CD14-positive monocyte (primary cell): ENCODE measurements around the gene KAZN. TPM values are rescaled to one million over a fixed set of nuclear protein-coding genes. Genes with fewer than 3 reads are reported as not detected.
A peak's percentile ranks its signal among the peaks of the same experiment; 100 is the strongest.

ENCODE experiments used
- DNase-seq, 3 donors: peaks; one replicate each; pipeline ENCODE4 v3.0.0-alpha.2; 2011 to 2022
- H2AFZ ChIP-seq: 2 replicates; pipeline ENCODE4 v1.6.0; 2012; ENCODE audit warnings: mild to moderate bottlenecking, low read depth, low read length, inconsistent platforms; ENCODE audit not compliant: insufficient read depth, poor library complexity, severe bottlenecking
- H3K27ac ChIP-seq, 2 donors: 1 replicate in 1 of 2; 2 replicates in 1 of 2; pipeline ENCODE4 v1.5.1; 2012 to 2013; ENCODE audit warnings: low read length in 2 of 2, control low read depth in 1 of 2, inconsistent platforms in 1 of 2, low read depth in 1 of 2, mild to moderate bottlenecking in 1 of 2
- H3K27me3 ChIP-seq, 2 donors: one replicate each; pipeline versions ENCODE4 v1.6.0 to v1.6.1; 2011 to 2013; ENCODE audit warnings: low read length in 2 of 2; ENCODE audit not compliant: control insufficient read depth in 2 of 2, insufficient read depth in 2 of 2
- H3K36me3 ChIP-seq, 2 donors: replicated peaks in 1 of 2; 1 replicate in 1 of 2; 2 replicates in 1 of 2; pipeline versions ENCODE4 v1.5.1 to v1.6.1; 2012 to 2013; ENCODE audit warnings: low read length in 2 of 2, control low read depth in 1 of 2, inconsistent platforms in 1 of 2, mild to moderate bottlenecking in 1 of 2; ENCODE audit not compliant: insufficient read depth in 2 of 2, control insufficient read depth in 1 of 2
- H3K4me1 ChIP-seq, 2 donors: 1 replicate in 1 of 2; 2 replicates in 1 of 2; pipeline versions ENCODE4 v1.5.1 to v1.6.1; 2012 to 2013; ENCODE audit warnings: low read length in 2 of 2, control low read depth in 1 of 2, inconsistent platforms in 1 of 2, mild to moderate bottlenecking in 1 of 2, moderate library complexity in 1 of 2; ENCODE audit not compliant: insufficient read depth in 2 of 2, control insufficient read depth in 1 of 2
- H3K4me2 ChIP-seq: replicated peaks from 2 replicates; pipeline ENCODE3; 2012; ENCODE audit warnings: low read length, moderate library complexity, mild to moderate bottlenecking; ENCODE audit not compliant: poor library complexity, severe bottlenecking; ENCODE audit errors: extremely low read depth
- H3K4me3 ChIP-seq, 3 experiments: fragments of 200-600 bp in 1 of 3; sonication (generic) in 1 of 3; replicated peaks in 1 of 3; 1 replicate in 2 of 3; 2 replicates in 1 of 3; pipeline ENCODE4 v1.5.1; 2011 to 2013; ENCODE audit warnings: low read length in 3 of 3, mild to moderate bottlenecking in 3 of 3, control low read depth in 2 of 3, low read depth in 2 of 3, inconsistent platforms in 1 of 3, moderate library complexity in 1 of 3
- H3K79me2 ChIP-seq: 2 replicates; pipeline ENCODE4 v1.6.0; 2012; ENCODE audit warnings: mild to moderate bottlenecking, control low read depth, inconsistent platforms, low read length, moderate library complexity; ENCODE audit not compliant: insufficient read depth
- H3K9ac ChIP-seq: 2 replicates; pipeline ENCODE4 v1.6.0; 2017; ENCODE audit warnings: low read length, mild to moderate bottlenecking; ENCODE audit not compliant: insufficient read depth, poor library complexity, severe bottlenecking
- H3K9me3 ChIP-seq, 2 donors: replicated peaks in 1 of 2; 1 replicate in 1 of 2; 2 replicates in 1 of 2; pipeline versions ENCODE4 v1.5.1 to v1.6.1; 2012 to 2013; ENCODE audit warnings: low read length in 2 of 2, control low read depth in 1 of 2; ENCODE audit not compliant: control insufficient read depth in 1 of 2, insufficient read depth in 1 of 2
- H4K20me1 ChIP-seq: 2 replicates; pipeline ENCODE4 v1.6.0; 2012; ENCODE audit warnings: mild to moderate bottlenecking, low read length, control low read depth, moderate library complexity; ENCODE audit not compliant: insufficient read depth
- H3K27ac Mint-ChIP-seq, 7 donors: one replicate each; pipeline ENCODE4 v1.8.0; 2020; ENCODE audit warnings: mild to moderate bottlenecking in 7 of 7, mixed read lengths in 7 of 7, moderate library complexity in 6 of 7, inconsistent platforms in 2 of 7
- H3K27me3 Mint-ChIP-seq, 3 donors: one replicate each; pipeline ENCODE4 v1.8.0; 2021 to 2022; ENCODE audit warnings: low read depth in 3 of 3, mild to moderate bottlenecking in 3 of 3, mixed read lengths in 3 of 3, moderate library complexity in 3 of 3, inconsistent platforms in 1 of 3
- H3K36me3 Mint-ChIP-seq, 2 donors: one replicate each; pipeline ENCODE4 v1.8.0; 2020; ENCODE audit warnings: mixed read lengths in 2 of 2, inconsistent platforms in 1 of 2, mild to moderate bottlenecking in 1 of 2
- H3K4me1 Mint-ChIP-seq: one replicate; pipeline ENCODE4 v1.8.0; 2020; ENCODE audit warnings: mild to moderate bottlenecking, mixed read lengths
- H3K4me3 Mint-ChIP-seq, 2 donors: one replicate each; pipeline ENCODE4 v1.8.0; 2020; ENCODE audit warnings: mild to moderate bottlenecking in 2 of 2, mixed read lengths in 2 of 2, moderate library complexity in 1 of 2
- H3K9me3 Mint-ChIP-seq, 7 donors: one replicate each; pipeline ENCODE4 v1.8.0; 2020 to 2022; ENCODE audit warnings: mixed read lengths in 7 of 7, mild to moderate bottlenecking in 6 of 7, moderate library complexity in 6 of 7, inconsistent platforms in 2 of 7
- CTCF ChIP-seq: fragments of 200-600 bp; IDR thresholded peaks from one replicate; pipeline ENCODE4 v1.8.0; 2022; ENCODE audit warnings: antibody characterized with exemption, mild to moderate bottlenecking
- WGBS: methylation state at CpG from one replicate; pipeline ENCODE4 v1.1.5; 2013; ENCODE audit warnings: missing lambda C conversion rate; ENCODE audit not compliant: insufficient coverage; 5-methylcytosine and 5-hydroxymethylcytosine counted together
- intact Hi-C, 2 donors: fragments of 100-400 bp; cut with micrococcal nuclease; formaldehyde crosslinking; loops; one replicate each; pipeline versions ENCODE4 v1.15.0 to v1.15.1; 2023
- polyA plus RNA-seq, 3 donors: library from polyadenylated mRNA; depleted of rRNA in 1 of 3; unstranded in 2 of 3; stranded (reverse) in 1 of 3; fragments of 300-500 nt in 2 of 3; fragments of >200 nt in 1 of 3; fragmentation: Illumina TruSeq in 2 of 3; gene quantifications; 1 replicate in 2 of 3; 2 replicates in 1 of 3; pipeline ENCODE4 v1.2.3, GENCODE V29; 2012 to 2021

Gene KAZN
- polyA plus RNA-seq, 3 donors = not detected

DNA sequence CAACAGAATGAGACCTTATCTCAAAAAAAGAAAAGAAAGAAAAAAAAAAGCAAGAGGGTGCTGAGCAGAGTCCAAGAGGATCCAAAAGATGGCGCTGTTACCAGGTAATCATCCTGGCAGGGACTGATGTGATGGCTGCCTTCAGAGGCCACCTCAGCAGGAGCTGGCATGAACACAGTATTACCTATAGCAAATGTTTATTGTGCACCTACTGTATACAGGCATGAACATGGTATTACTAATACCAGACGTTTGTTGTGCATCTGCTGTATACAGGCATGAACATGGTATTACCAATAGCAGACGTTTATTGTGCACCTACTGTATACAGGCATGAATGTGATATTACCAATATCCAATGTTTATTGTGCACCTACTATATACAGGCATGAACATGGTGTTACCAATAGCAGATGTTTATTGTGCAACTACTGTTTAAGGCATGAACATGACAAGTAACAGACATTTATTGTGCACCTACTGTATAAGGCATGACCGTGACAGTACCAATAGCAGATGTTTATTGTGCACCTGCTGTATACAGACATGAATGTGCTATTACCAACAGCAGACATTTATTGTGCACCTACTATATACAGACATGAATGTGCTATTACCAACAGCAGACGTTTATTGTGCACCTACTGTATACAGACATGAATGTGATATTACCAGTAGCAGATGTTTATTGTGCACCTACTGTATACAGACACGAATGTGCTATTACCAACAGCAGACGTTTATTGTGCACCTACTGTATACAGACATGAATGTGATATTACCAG, 439.9 kb downstream of the KAZN start:
- Mint-ChIP-seq H3K27ac (peak overlapping the region in 1 of 7 donors; percentile 79), H3K4me1 (no peaks in the 10 kb centered on the region), H3K36me3 (no peaks in the 10 kb centered on the region), H3K9me3 (no peaks in the 10 kb centered on the region), H3K27me3 (peaks cover 0 to 3% (median 1%) of the 10 kb centered on the region in 3 donors), H3K4me3 (no peak overlapping the region)
- 93% methylated on average over 2 of the region's 7 CpGs for WGBS
- H3K27ac ChIP-seq = no peak overlapping the region
- intact Hi-C loops = no loop called here
- H3K4me3 ChIP-seq = no peak overlapping the region
- H2AFZ ChIP-seq = no peak overlapping the region
- H3K27me3 ChIP-seq = no peaks in the 10 kb centered on the region
- no peaks in the 10 kb centered on the region for H3K36me3 ChIP-seq
- DNase-seq = no peak
- no peaks in the 10 kb centered on the region for H4K20me1 ChIP-seq
- H3K4me1 ChIP-seq = no peaks in the 10 kb centered on the region
- H3K79me2 ChIP-seq = no peaks in the 10 kb centered on the region
- TF ChIP-seq CTCF = peak; percentile 27
- no peaks in the 10 kb centered on the region for H3K9me3 ChIP-seq
- no peak overlapping the region for H3K9ac ChIP-seq
- H3K4me2 ChIP-seq = no peak overlapping the region

- H3K4me1 ChIP-seq = no peaks in the 10 kb centered on the region
- H3K9ac ChIP-seq = no peak overlapping the region
- no peak overlapping the region for H3K4me2 ChIP-seq
- no peaks in the 10 kb centered on the region for H4K20me1 ChIP-seq
- intact Hi-C loops = no loop called here
- Mint-ChIP-seq H3K4me1 (no peaks in the 10 kb centered on the region), H3K27me3 (peaks cover 0 to 3% (median 3%) of the 10 kb centered on the region in 3 donors), H3K36me3 (no peaks in the 10 kb centered on the region), H3K27ac (no peak overlapping the region), H3K9me3 (no peaks in the 10 kb centered on the region), H3K4me3 (no peak overlapping the region)
- no peaks in the 10 kb centered on the region for H3K27me3 ChIP-seq
- 85% methylated on average over 5 of the region's 9 CpGs for WGBS
- no peak overlapping the region for H2AFZ ChIP-seq
- H3K36me3 ChIP-seq = no peaks in the 10 kb centered on the region
- no peak for TF ChIP-seq CTCF
- no peak overlapping the region for H3K27ac ChIP-seq
- no peak overlapping the region for H3K4me3 ChIP-seq
- H3K79me2 ChIP-seq = no peaks in the 10 kb centered on the region
- no peak for DNase-seq
- H3K9me3 ChIP-seq = no peaks in the 10 kb centered on the region
Measured at GRCh38 chr1:15039017-15039648, 440.6 kb downstream of the KAZN start.
